Calu3 (cell line): ENCODE data around the gene ARFGEF3. TPM values are rescaled to one million over a fixed set of nuclear protein-coding genes. Genes with fewer than 3 reads are reported as not detected.

Source experiments
- BruUV-seq: library from RNA; stranded (reverse); fragments of 400-500 nt; replicated peaks from 2 replicates; lab custom pipeline; 2021; lab: Mats Ljungman, UMichigan
- CTCF ChIA-PET: fragments of 300-600 bp; sonication (Branson Sonifier 250); formaldehyde crosslinking; loops from one replicate; lab custom pipeline; 2022; ENCODE audit warnings: antibody characterized with exemption; lab: Charles Lee
- DNase-seq: peaks from one replicate; pipeline ENCODE4 v3.0.0; 2022
- H3K27ac Mint-ChIP-seq: one replicate; pipeline ENCODE4 v1.8.0; 2022; ENCODE audit warnings: mixed read lengths; ENCODE audit not compliant: unreplicated experiment
- H3K27me3 Mint-ChIP-seq: one replicate; pipeline ENCODE4 v1.8.0; 2022; ENCODE audit warnings: mixed read lengths; ENCODE audit not compliant: unreplicated experiment
- H3K36me3 Mint-ChIP-seq: one replicate; pipeline ENCODE4 v1.8.0; 2022; ENCODE audit warnings: mild to moderate bottlenecking, moderate library complexity, mixed read lengths; ENCODE audit not compliant: insufficient read depth, unreplicated experiment
- H3K4me1 Mint-ChIP-seq: one replicate; pipeline ENCODE4 v1.8.0; 2022; ENCODE audit warnings: mild to moderate bottlenecking, low read depth, mixed read lengths; ENCODE audit not compliant: unreplicated experiment
- H3K4me3 Mint-ChIP-seq: one replicate; pipeline ENCODE4 v1.8.0; 2022; ENCODE audit warnings: mild to moderate bottlenecking, low read depth, moderate library complexity, mixed read lengths; ENCODE audit not compliant: unreplicated experiment
- H3K9me3 Mint-ChIP-seq: one replicate; pipeline ENCODE4 v1.8.0; 2022; ENCODE audit warnings: low read depth, mixed read lengths; ENCODE audit not compliant: unreplicated experiment
- CTCF ChIP-seq: fragments of 200-600 bp; IDR thresholded peaks from one replicate; pipeline ENCODE4 v1.8.0; 2022; ENCODE audit warnings: antibody characterized with exemption; ENCODE audit not compliant: unreplicated experiment
- intact Hi-C: fragments of 100-400 bp; cut with micrococcal nuclease; formaldehyde crosslinking; loops from one replicate; pipeline ENCODE4 v1.10.0; 2022; ENCODE audit not compliant: unreplicated experiment
- total RNA-seq: library from RNA; stranded (reverse); gene quantifications from 2 replicates; pipeline ENCODE4 v1.2.3, GENCODE V29; 2022

The ARFGEF3 gene
- total RNA-seq, 1 experiment from 2014 or later = 16.3 TPM

GRCh38 chr6:138226700-138227315 lies 65.1 kb downstream of the ARFGEF3 start:
- CTCF ChIA-PET = interaction anchor here (0.6 to 0.8 kb wide), 3 partner anchors 13 to 821 kb away, joined by 3 to 4 read pairs (median 3); no protein-coding TSS in a partner anchor

GRCh38 chr6:138227316-138227781 lies 65.6 kb downstream of the ARFGEF3 start:
- Mint-ChIP-seq H3K27ac (peak overlapping the region; percentile 64), H3K4me3 (peak overlapping the region; percentile 40), H3K36me3 (peaks cover 5% of the 10 kb centered on the region), H3K9me3 (no peaks in the 10 kb centered on the region), H3K27me3 (no peaks in the 10 kb centered on the region), H3K4me1 (peaks cover 50% of the 10 kb centered on the region)
- CTCF ChIA-PET = interaction anchor here (0.6 to 0.8 kb wide), 2 partner anchors 111 to 821 kb away, joined by 3 to 4 read pairs; no protein-coding TSS in a partner anchor
- no peak for DNase-seq
- no TSS peak for BruUV-seq
- no peak for TF ChIP-seq CTCF
- intact Hi-C loops = no loop called here

More at GRCh38 chr6:138226700-138227315, 65.1 kb downstream of the ARFGEF3 start:
- Mint-ChIP-seq H3K4me3 (peak overlapping the region; percentile 40), H3K27ac (no peak overlapping the region), H3K36me3 (peaks cover under 1% of the 10 kb centered on the region), H3K4me1 (peaks cover 50% of the 10 kb centered on the region), H3K9me3 (no peaks in the 10 kb centered on the region), H3K27me3 (no peaks in the 10 kb centered on the region)
- TF ChIP-seq CTCF = no peak
- BruUV-seq = no TSS peak
- DNase-seq = no peak
- intact Hi-C loops = no loop called here

GRCh38 chr6:138229072-138229471 lies 67.3 kb downstream of the ARFGEF3 start:
- no peak for DNase-seq
- Mint-ChIP-seq H3K27ac (peak overlapping the region; percentile 48), H3K4me3 (no peak overlapping the region), H3K27me3 (no peaks in the 10 kb centered on the region), H3K9me3 (no peaks in the 10 kb centered on the region), H3K36me3 (peaks cover 5% of the 10 kb centered on the region), H3K4me1 (peaks cover 50% of the 10 kb centered on the region)
- intact Hi-C loops = no loop called here
- no peak for TF ChIP-seq CTCF
- CTCF ChIA-PET = no interaction called here
- no TSS peak for BruUV-seq

- CTCF ChIA-PET = no interaction called here
These were observed 68.0 kb downstream of the ARFGEF3 start for GRCh38 chr6:138229663-138230179.

More at GRCh38 chr6:138229663-138230179, 68.0 kb downstream of the ARFGEF3 start:
- Mint-ChIP-seq H3K4me1 (peaks cover 50% of the 10 kb centered on the region), H3K9me3 (no peaks in the 10 kb centered on the region), H3K27me3 (no peaks in the 10 kb centered on the region), H3K36me3 (peaks cover 5% of the 10 kb centered on the region), H3K4me3 (no peak overlapping the region), H3K27ac (no peak overlapping the region)
- no TSS peak for BruUV-seq
- no peak for DNase-seq
- intact Hi-C loops = loop anchor here (5.0 kb wide), 1 partner anchor 67 kb away; the partner anchor contains the start of gene ARFGEF3
- TF ChIP-seq CTCF = no peak
